ENCODE measurements around the gene RNASE13.

DNA sequence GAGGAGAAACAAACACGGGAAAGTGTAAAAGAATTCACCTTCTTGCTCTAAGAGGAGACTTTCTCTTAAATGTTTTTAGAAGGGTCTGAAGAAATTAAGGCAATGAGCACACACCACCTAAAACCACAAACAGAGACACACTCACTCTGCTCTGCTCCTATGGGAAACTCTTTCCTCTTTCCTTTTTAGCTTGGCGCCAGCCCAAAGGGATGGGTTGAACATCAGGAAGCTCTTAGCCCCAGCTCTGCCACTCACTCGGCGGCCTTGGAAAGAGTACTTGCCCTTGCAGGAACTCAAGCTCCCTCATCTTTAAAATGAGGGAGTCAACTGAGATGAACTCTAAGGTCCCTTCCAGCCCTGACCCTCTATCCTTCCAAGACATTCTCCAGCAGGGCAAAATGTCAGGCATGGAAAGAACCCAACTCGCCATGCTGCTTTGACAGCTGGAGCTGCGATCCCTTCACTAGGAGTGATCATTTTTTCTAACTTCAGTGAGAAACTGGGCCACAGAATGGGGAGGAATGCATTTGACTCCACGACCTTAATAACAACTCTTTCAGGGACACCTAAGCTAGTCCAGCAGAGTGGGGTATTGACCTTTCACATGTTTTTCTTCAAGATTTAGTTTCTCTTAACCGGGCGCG lies 22.0 kb upstream of the RNASE13 start:
- TF ChIP-seq, protein P1, sequence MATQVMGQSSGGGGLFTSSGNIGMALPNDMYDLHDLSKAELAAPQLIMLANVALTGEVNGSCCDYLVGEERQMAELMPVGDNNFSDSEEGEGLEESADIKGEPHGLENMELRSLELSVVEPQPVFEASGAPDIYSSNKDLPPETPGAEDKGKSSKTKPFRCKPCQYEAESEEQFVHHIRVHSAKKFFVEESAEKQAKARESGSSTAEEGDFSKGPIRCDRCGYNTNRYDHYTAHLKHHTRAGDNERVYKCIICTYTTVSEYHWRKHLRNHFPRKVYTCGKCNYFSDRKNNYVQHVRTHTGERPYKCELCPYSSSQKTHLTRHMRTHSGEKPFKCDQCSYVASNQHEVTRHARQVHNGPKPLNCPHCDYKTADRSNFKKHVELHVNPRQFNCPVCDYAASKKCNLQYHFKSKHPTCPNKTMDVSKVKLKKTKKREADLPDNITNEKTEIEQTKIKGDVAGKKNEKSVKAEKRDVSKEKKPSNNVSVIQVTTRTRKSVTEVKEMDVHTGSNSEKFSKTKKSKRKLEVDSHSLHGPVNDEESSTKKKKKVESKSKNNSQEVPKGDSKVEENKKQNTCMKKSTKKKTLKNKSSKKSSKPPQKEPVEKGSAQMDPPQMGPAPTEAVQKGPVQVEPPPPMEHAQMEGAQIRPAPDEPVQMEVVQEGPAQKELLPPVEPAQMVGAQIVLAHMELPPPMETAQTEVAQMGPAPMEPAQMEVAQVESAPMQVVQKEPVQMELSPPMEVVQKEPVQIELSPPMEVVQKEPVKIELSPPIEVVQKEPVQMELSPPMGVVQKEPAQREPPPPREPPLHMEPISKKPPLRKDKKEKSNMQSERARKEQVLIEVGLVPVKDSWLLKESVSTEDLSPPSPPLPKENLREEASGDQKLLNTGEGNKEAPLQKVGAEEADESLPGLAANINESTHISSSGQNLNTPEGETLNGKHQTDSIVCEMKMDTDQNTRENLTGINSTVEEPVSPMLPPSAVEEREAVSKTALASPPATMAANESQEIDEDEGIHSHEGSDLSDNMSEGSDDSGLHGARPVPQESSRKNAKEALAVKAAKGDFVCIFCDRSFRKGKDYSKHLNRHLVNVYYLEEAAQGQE (IDR thresholded peaks at IDR 0.05; ENCODE audit: insufficient read depth in 1 of 2, low read depth in 2 of 2, low read length in 2 of 2): no peak
- TF ChIP-seq POLR2AphosphoS5 (IDR thresholded peaks at IDR 0.05; ENCODE audit: low read depth, low read length): no peak
- no peak for TF ChIP-seq SIN3A (IDR thresholded peaks at IDR 0.05; ENCODE audit: borderline replicate concordance, insufficient read depth, low read length)

Measured in PFSK-1 (cell line).